Heart left ventricle (tissue), 16 donors: ENCODE measurements around the gene DDX10. TPM values are rescaled to one million over a fixed set of nuclear protein-coding genes. Genes with fewer than 3 reads are reported as not detected.

Experiments
- ATAC-seq, 4 donors: fragments of 200-7000 bp; cut with Tn5 transposase; one replicate each; pipeline ENCODE4 v1.9.1; 2020 to 2022; ENCODE audit warnings: moderate library complexity in 4 of 4, mild to moderate bottlenecking in 3 of 4, moderate number of reproducible peaks in 1 of 4
- DNase-seq, 5 donors: peaks; one replicate each; pipeline ENCODE4 v3.0.0-alpha.2; 2020
- H3K27ac ChIP-seq, 12 donors: fragments of 200-600 bp; sonication (generic) in 4 of 12; one replicate each; pipeline versions ENCODE4 v1.5.0 to v1.8.0; 2016 to 2022; ENCODE audit warnings: mild to moderate bottlenecking in 2 of 12
- H3K27me3 ChIP-seq, 9 donors: fragments of 200-600 bp; sonication (generic) in 2 of 9; one replicate each; pipeline versions ENCODE4 v1.5.1 to v1.8.0; 2016 to 2022; ENCODE audit warnings: mild to moderate bottlenecking in 3 of 9
- H3K36me3 ChIP-seq, 9 donors: fragments of 200-600 bp; sonication (generic) in 2 of 9; one replicate each; pipeline versions ENCODE4 v1.5.0 to v1.8.0; 2018 to 2022; ENCODE audit warnings: mild to moderate bottlenecking in 2 of 9
- H3K4me1 ChIP-seq, 12 donors: fragments of 200-600 bp; sonication (generic) in 4 of 12; one replicate each; pipeline versions ENCODE4 v1.5.0 to v1.8.0; 2016 to 2022; ENCODE audit warnings: mild to moderate bottlenecking in 3 of 12
- H3K4me3 ChIP-seq, 12 donors: fragments of 200-600 bp; sonication (generic) in 4 of 12; one replicate each; pipeline versions ENCODE4 v1.5.0 to v1.8.0; 2017 to 2022; ENCODE audit warnings: mild to moderate bottlenecking in 9 of 12, moderate library complexity in 4 of 12
- H3K9me3 ChIP-seq, 12 donors: fragments of 200-600 bp; sonication (generic) in 4 of 12; one replicate each; pipeline versions ENCODE4 v1.5.0 to v1.8.0; 2016 to 2022; ENCODE audit warnings: mild to moderate bottlenecking in 1 of 12
- POLR2A ChIP-seq, 2 donors: fragments of 450-650 bp; IDR thresholded peaks; one replicate each; pipeline ENCODE4 v1.6.1; 2017; ENCODE audit warnings: antibody characterized with exemption in 2 of 2, mild to moderate bottlenecking in 2 of 2, moderate library complexity in 2 of 2
- WGBS, 4 donors: extraction: QIAGEN DNeasy Blood & Tissue Kit in 2 of 4; methylation state at CpG; one replicate each; pipeline versions ENCODE4 v1.1.5 to v1.1.7; 2013 to 2018; 5-methylcytosine and 5-hydroxymethylcytosine counted together
- intact Hi-C, 10 donors: fragments of 100-400 bp; cut with DNase I; formaldehyde crosslinking; loops; one replicate each; pipeline versions ENCODE4 v1.11.1 to v1.14.2; 2022
- polyA plus RNA-seq, 2 donors: library from polyadenylated mRNA; stranded (reverse); fragments of 200-250 nt; gene quantifications; one replicate each; pipeline ENCODE4 v1.2.3, GENCODE V29; 2013
- total RNA-seq, 9 donors: library from RNA; depleted of rRNA in 2 of 9; stranded (reverse); fragments of >200 nt in 2 of 9; fragmentation: NEBNext Ultra II Directional in 3 of 9; extraction: Animal tissue kit (Norgen Biotek cat#: 25700) in 3 of 9; gene quantifications; one replicate each; pipeline versions ENCODE4 v1.1.0 to v1.2.4, GENCODE V29; 2016 to 2023
- TF ChIP-seq, protein P1 (sequence below), 12 donors: fragments of 200-600 bp; sonication (generic) in 4 of 12; IDR thresholded peaks; one replicate each; pipeline versions ENCODE4 v1.5.0 to v1.8.0; 2018 to 2022; ENCODE audit warnings: antibody characterized with exemption in 12 of 12, mild to moderate bottlenecking in 5 of 12
- donor health status: ischemic (EF 13 %, LVEDD 7.1; RV severe dilation, severe dysfunction).
- donor health status: healthy with polysubstance abuse.
- donor health status: DM: no; HTN: yes; CAD: no.
- donor health status: DM: no; HTN: no; CAD: no.
- donor health status: ischemic (EF 25% LVEDD 6.9; RV normal size, moderate dysfunction).
- donor health status: ischemic (EF 25% LVEDD 5.7; RV mildly dilated, moderate dysfunction).
- donor health status: healthy.
- donor health status: DM: yes; HTN: yes; CAD: no.
- donor health status: ischemic (EF 35%, LVEDD 5.7; RV mildly dilated, moderate dysfunction).
- donor health status: nonischemic (EF 11% LVEDD 7.7; RV severe dilation, severe dysfunction).
- donor health status: DM: yes; HTN: yes; CAD: no.
- donor health status: PGD.
- donor health status: ischemic (EF 29% LVEDD 5.4; RV normal size, mild dysfunction).
- donor health status: nonischemic (EF 23%, LVEDD 6.1; RV moderate dilation, normal function).

Gene DDX10
- total and polyA plus RNA-seq, 11 donors: 8.3 to 17.2 (median 12.1) TPM

DNA sequence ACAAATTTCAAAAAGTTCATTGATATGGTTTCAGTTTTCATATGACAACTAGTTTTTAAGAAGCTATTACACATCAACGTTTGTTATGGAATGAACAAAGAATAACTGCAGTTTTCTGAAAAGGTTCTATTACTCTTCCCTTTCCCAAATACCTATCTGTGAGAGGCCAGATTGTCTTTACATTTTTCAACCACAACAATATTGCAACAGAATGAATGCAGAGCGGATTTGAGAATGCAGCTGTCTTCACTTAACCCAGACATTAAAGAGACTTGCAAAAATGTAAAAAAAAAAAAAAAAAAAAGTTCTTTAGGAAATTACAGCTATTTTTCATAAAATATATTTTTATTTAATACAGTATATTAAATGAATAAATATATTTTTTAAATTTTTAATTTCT, 250.8 kb downstream of the DDX10 start:
- no peak overlapping the region for H3K4me3 ChIP-seq
- H3K36me3 ChIP-seq: peaks cover 0 to 4% (median 0%) of the 10 kb centered on the region in 9 donors
- DNase-seq: no peak
- H3K27ac ChIP-seq: no peak overlapping the region
- no peaks in the 10 kb centered on the region for H3K27me3 ChIP-seq
- no peak for ATAC-seq
- TF ChIP-seq, protein P1, sequence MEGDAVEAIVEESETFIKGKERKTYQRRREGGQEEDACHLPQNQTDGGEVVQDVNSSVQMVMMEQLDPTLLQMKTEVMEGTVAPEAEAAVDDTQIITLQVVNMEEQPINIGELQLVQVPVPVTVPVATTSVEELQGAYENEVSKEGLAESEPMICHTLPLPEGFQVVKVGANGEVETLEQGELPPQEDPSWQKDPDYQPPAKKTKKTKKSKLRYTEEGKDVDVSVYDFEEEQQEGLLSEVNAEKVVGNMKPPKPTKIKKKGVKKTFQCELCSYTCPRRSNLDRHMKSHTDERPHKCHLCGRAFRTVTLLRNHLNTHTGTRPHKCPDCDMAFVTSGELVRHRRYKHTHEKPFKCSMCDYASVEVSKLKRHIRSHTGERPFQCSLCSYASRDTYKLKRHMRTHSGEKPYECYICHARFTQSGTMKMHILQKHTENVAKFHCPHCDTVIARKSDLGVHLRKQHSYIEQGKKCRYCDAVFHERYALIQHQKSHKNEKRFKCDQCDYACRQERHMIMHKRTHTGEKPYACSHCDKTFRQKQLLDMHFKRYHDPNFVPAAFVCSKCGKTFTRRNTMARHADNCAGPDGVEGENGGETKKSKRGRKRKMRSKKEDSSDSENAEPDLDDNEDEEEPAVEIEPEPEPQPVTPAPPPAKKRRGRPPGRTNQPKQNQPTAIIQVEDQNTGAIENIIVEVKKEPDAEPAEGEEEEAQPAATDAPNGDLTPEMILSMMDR (IDR thresholded peaks at IDR 0.05): no peak
- no peak for TF ChIP-seq POLR2A (IDR thresholded peaks at IDR 0.05)
- 90 to 94% (median 92%) methylated on average over 2 of the region's 2 CpGs for WGBS, 4 donors
- H3K4me1 ChIP-seq: peaks cover 0 to 11% (median 0%) of the 10 kb centered on the region in 12 donors
- intact Hi-C loops: no loop called here
- no peaks in the 10 kb centered on the region for H3K9me3 ChIP-seq

DNA sequence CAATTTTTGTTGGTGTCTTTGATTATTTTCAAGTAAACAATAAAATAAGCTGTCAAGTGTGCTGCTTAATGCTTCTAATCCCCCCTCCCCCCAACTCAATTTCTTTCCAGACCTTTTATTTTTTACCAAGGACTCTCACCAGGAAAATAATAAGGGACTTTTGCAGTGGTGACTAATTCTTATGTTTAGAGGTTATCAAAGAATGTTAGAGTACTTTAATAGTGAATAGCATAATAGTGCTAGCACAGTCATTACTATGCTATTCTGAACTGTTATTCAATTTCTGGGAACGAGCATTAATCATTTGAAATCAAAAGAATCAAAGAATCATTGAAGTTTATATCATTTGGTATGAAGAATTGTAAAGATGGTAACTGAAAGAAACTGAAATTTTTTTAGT, 251.4 kb downstream of the DDX10 start:
- Histone ChIP-seq H3K4me1 (peaks cover 0 to 11% (median 0%) of the 10 kb centered on the region in 12 donors), H3K27ac (no peak overlapping the region), H3K4me3 (no peak overlapping the region), H3K27me3 (no peaks in the 10 kb centered on the region), H3K36me3 (peaks cover 0 to 4% (median 0%) of the 10 kb centered on the region in 9 donors), H3K9me3 (no peaks in the 10 kb centered on the region)
- TF ChIP-seq, protein P1 (IDR thresholded peaks at IDR 0.05): no peak
- TF ChIP-seq POLR2A (IDR thresholded peaks at IDR 0.05): no peak
- 75 to 93% (median 78%) methylated on average over 1 of the region's 1 CpG for WGBS, 4 donors
- DNase-seq (no peak), ATAC-seq (no peak)
- intact Hi-C loops: no loop called here

DNA sequence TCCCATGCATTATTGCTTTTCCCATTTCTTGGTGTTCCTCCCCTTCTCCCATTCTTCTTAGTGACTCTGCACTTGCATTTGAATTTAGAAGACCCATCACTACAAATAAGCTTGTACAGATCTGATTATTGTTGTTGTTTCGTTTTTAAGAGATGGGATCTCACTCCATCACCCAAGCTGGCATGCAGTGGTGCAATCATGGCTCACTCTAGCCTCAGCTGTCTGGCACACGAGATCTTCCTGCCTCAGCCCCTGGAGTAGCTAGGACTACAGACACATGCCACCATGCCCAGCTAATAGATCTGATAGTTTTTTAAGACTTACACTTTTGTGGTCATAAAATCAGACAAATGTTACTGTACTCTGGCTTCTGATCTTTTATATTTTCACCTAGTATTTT, 252.1 kb downstream of the DDX10 start:
- ATAC-seq: no peak
- Histone ChIP-seq H3K4me1 (peaks cover 0 to 11% (median 0%) of the 10 kb centered on the region in 12 donors), H3K27me3 (no peaks in the 10 kb centered on the region), H3K27ac (no peak overlapping the region), H3K36me3 (peaks cover 0 to 4% (median 0%) of the 10 kb centered on the region in 9 donors), H3K9me3 (no peaks in the 10 kb centered on the region), H3K4me3 (no peak overlapping the region)
- intact Hi-C loops: no loop called here
- no peak for DNase-seq
- TF ChIP-seq, protein P1 (IDR thresholded peaks at IDR 0.05): no peak
- TF ChIP-seq POLR2A (IDR thresholded peaks at IDR 0.05): no peak
- 85 to 92% (median 90%) methylated on average over 2 of the region's 2 CpGs for WGBS, 4 donors

DNA sequence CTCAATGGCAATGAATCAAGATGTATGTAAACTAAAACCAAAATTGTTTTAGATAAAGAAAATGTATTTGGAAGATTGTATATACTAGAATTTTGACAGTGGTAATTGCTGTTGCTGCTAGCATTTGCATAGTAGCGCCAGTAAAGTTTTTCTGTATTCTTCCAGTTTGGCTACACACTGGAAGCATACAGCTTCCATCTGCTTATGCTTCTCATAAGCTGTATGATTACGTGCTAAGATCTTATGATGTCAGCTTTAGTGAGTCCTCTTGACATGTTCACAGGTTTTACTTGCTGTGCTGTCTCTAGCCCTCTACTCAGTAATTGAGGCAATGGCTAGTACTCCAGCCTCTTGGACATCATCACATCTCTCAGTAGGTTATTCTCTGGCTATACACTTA, 256.3 kb downstream of the DDX10 start:
- intact Hi-C loops: no loop called here
- TF ChIP-seq, protein P1 (IDR thresholded peaks at IDR 0.05): no peak
- no peak for TF ChIP-seq POLR2A (IDR thresholded peaks at IDR 0.05)
- no peak overlapping the region for H3K4me3 ChIP-seq
- ATAC-seq (no peak), DNase-seq (no peak)
- 90 to 99% (median 98%) methylated on average over 2 of the region's 2 CpGs for WGBS, 4 donors
- no peaks in the 10 kb centered on the region for H3K9me3 ChIP-seq
- no peak overlapping the region for H3K27ac ChIP-seq
- H3K4me1 ChIP-seq: no peaks in the 10 kb centered on the region
- no peaks in the 10 kb centered on the region for H3K27me3 ChIP-seq
- peaks cover 0 to 4% (median 0%) of the 10 kb centered on the region in 9 donors for H3K36me3 ChIP-seq
